ENCODE data around the gene ZNF574. TPM values are rescaled to one million over a fixed set of nuclear protein-coding genes. Genes with fewer than 3 reads are reported as not detected.
A peak's percentile ranks its signal among the peaks of the same experiment; 100 is the strongest.

Gene ZNF574
- total RNA-seq, 1 experiment from 2014 or later: 15.7 TPM

DNA sequence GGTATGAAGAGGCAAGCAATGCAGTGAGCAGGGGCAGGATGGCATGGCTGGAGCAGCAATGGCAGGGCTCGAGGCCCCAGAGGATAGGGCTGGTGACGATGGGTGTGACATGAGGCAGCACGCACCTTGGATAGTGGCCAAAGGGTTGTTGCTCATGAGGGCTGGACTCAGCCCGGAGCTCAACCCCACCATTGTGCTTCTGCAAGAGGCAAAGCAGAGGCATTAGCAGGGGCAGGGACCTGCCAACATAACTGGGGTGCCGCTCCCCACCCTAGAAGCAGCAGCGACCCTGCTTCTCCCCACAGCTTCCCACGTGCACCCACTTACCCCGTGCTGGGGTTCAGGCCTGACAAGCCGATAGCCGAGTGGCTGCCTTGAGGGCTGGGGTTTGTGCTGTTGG is 15.8 kb downstream of the ZNF574 start:
- no TSS peak for BruUV-seq (replicated peaks)
- H3K4me3 ChIP-seq (ENCODE audit: low read depth in 2 of 2, low read length in 2 of 2): no peak overlapping the region
- intact Hi-C loops (cut with micrococcal nuclease; ENCODE audit: unreplicated experiment): no loop called here
- DNase-seq (ENCODE audit: low read depth, low spot score): no peak
- CTCF ChIA-PET: no interaction called here
- H3K4me1 ChIP-seq (ENCODE audit: control insufficient read depth, insufficient read depth, low read length): peaks cover 3% of the 10 kb centered on the region; the same call in 1 of the 2 replicates
- POLR2A ChIA-PET: no interaction called here
- no peaks in the 10 kb centered on the region for H3K9me3 ChIP-seq (ENCODE audit: control insufficient read depth, insufficient read depth, low read depth, low read length)
- ATAC-seq: peak; percentile 82
- no peak overlapping the region for H3K27ac ChIP-seq (ENCODE audit: low read length)
- in situ Hi-C loops (cut with HindIII; ENCODE audit: low pct_unique_long_range_greater_than_20kb, low sequenced_read_pairs): no loop called here
- H3K36me3 ChIP-seq (ENCODE audit: control insufficient read depth, insufficient read depth, low read length): no peaks in the 10 kb centered on the region
- no peaks in the 10 kb centered on the region for H3K27me3 ChIP-seq (ENCODE audit: control insufficient read depth, insufficient read depth, low read length)
- TF ChIP-seq POLR2AphosphoS5 (IDR thresholded peaks at IDR 0.05; ENCODE audit: low read depth, low read length) (no peak), SIN3A (IDR thresholded peaks at IDR 0.05; ENCODE audit: borderline replicate concordance, insufficient read depth, low read depth, low read length) (no peak), TCF7L2 (IDR thresholded peaks at IDR 0.05; ENCODE audit: low read depth, low read length) (no peak), CTCF (IDR thresholded peaks at IDR 0.05) (no peak), REST (IDR thresholded peaks at IDR 0.05; ENCODE audit: insufficient read depth in 1 of 2, low read depth in 2 of 2, low read length in 1 of 2) (no peak)

- Histone ChIP-seq H3K27ac (ENCODE audit: low read length) (no peak overlapping the region), H3K27me3 (ENCODE audit: control insufficient read depth, insufficient read depth, low read length) (no peaks in the 10 kb centered on the region), H3K4me3 (ENCODE audit: low read depth in 2 of 2, low read length in 2 of 2) (no peak overlapping the region), H3K9me3 (ENCODE audit: control insufficient read depth, insufficient read depth, low read depth, low read length) (no peaks in the 10 kb centered on the region), H3K36me3 (ENCODE audit: control insufficient read depth, insufficient read depth, low read length) (no peaks in the 10 kb centered on the region), H3K4me1 (ENCODE audit: control insufficient read depth, insufficient read depth, low read length) (peaks cover 3% of the 10 kb centered on the region; the same call in 1 of the 2 replicates)
- intact Hi-C loops (cut with micrococcal nuclease; ENCODE audit: unreplicated experiment) (no loop called here), in situ Hi-C loops (cut with HindIII; ENCODE audit: low pct_unique_long_range_greater_than_20kb, low sequenced_read_pairs) (no loop called here)
- BruUV-seq (replicated peaks): no TSS peak
- ChIA-PET POLR2A (no interaction called here), CTCF (no interaction called here)
- DNase-seq (ENCODE audit: low read depth, low spot score) (no peak), ATAC-seq (peak; percentile 69)
- TF ChIP-seq TCF7L2 (IDR thresholded peaks at IDR 0.05; ENCODE audit: low read depth, low read length) (no peak), CTCF (IDR thresholded peaks at IDR 0.05) (peak; percentile 79)
Observed at GRCh38 chr19:42092350-42092749, 16.4 kb downstream of the ZNF574 start.

DNA sequence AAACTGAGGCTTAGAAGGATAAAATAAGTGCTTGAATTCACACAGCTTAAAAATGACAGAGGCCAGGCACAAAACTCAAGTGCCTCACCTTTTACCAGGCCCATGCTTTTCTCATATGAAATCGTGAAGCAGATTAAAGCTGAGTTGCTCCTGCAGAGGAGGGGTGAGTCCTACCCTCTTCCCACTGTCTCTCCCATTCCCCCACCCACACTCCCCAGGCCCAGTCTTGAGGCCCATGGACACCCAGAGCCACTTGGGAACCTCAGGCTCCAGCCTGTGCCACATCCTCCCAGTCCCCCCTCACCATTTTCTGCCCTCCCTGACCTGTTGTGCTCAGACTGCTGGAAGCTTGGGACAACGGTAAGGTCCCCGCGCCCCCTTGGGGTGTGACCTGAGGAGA is 17.5 kb downstream of the ZNF574 start:
- DNase-seq (ENCODE audit: low read depth, low spot score) (no peak), ATAC-seq (no peak)
- H3K27me3 ChIP-seq (ENCODE audit: control insufficient read depth, insufficient read depth, low read length): no peaks in the 10 kb centered on the region
- TF ChIP-seq TCF7L2 (IDR thresholded peaks at IDR 0.05; ENCODE audit: low read depth, low read length): no peak
- no peak for TF ChIP-seq REST (IDR thresholded peaks at IDR 0.05; ENCODE audit: insufficient read depth in 1 of 2, low read depth in 2 of 2, low read length in 1 of 2)
- TF ChIP-seq SIN3A (IDR thresholded peaks at IDR 0.05; ENCODE audit: borderline replicate concordance, insufficient read depth, low read depth, low read length): no peak
- TF ChIP-seq CTCF (IDR thresholded peaks at IDR 0.05): no peak
- no peak for TF ChIP-seq POLR2AphosphoS5 (IDR thresholded peaks at IDR 0.05; ENCODE audit: low read depth, low read length)
- H3K36me3 ChIP-seq (ENCODE audit: control insufficient read depth, insufficient read depth, low read length): no peaks in the 10 kb centered on the region
- no peak overlapping the region for H3K4me3 ChIP-seq (ENCODE audit: low read depth in 2 of 2, low read length in 2 of 2)
- POLR2A ChIA-PET: no interaction called here
- CTCF ChIA-PET: no interaction called here
- BruUV-seq (replicated peaks): no TSS peak
- no peak overlapping the region for H3K27ac ChIP-seq (ENCODE audit: low read length)
- intact Hi-C loops (cut with micrococcal nuclease; ENCODE audit: unreplicated experiment) (no loop called here), in situ Hi-C loops (cut with HindIII; ENCODE audit: low pct_unique_long_range_greater_than_20kb, low sequenced_read_pairs) (no loop called here)
- H3K4me1 ChIP-seq (ENCODE audit: control insufficient read depth, insufficient read depth, low read length): no peaks in the 10 kb centered on the region
- H3K9me3 ChIP-seq (ENCODE audit: control insufficient read depth, insufficient read depth, low read depth, low read length): no peaks in the 10 kb centered on the region
